Uterus (tissue), 2 donors: ENCODE measurements around the gene IGFBP4.

Experiments
- POLR2A ChIP-seq, 2 donors: fragments of 450-650 bp; IDR thresholded peaks; one replicate each; pipeline ENCODE4 v1.6.1; 2016; ENCODE audit warnings: antibody characterized with exemption in 2 of 2, mild to moderate bottlenecking in 1 of 2, moderate library complexity in 1 of 2
- TF ChIP-seq, protein P1 (sequence below), 4 experiments: fragments of 200-600 bp in 2 of 4; fragments of 450-650 bp in 2 of 4; sonication (generic) in 2 of 4; IDR thresholded peaks; one replicate each; pipeline ENCODE4 v1.5.1; 2016 to 2019; ENCODE audit warnings: antibody characterized with exemption in 4 of 4, mild to moderate bottlenecking in 2 of 4, moderate library complexity in 1 of 4

DNA sequence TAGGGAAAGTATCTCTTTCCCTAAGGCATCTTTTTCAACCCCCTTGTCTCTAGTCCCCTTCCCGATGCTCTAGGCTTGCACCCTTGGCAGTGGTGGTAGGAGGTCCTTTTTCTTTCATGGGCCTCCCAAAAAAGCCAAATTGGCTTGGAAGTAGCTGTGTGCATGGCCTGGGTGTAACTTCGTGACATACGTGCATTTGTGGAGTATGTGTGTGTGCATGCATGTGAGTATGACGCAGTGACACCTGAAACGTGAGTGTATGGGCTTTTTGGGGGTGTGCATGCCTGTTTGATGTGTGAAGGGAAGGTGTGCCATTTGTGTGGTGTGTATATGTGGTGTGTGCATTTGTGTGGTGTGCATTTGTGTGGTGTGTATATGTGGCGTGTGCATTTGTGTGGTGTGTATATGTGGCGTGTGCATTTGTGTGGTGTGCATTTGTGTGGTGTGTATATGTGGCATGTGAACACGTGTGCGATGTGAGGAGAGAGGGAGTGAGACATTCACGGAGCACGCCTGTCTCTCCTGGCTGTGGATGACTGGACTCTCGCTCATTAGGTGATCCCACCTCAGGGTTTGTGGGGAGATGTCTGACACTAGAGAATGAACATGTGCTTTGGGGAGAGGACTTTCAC lies 15.7 kb downstream of the IGFBP4 start:
- TF ChIP-seq POLR2A (IDR thresholded peaks at IDR 0.05) = no peak
- TF ChIP-seq, protein P1, sequence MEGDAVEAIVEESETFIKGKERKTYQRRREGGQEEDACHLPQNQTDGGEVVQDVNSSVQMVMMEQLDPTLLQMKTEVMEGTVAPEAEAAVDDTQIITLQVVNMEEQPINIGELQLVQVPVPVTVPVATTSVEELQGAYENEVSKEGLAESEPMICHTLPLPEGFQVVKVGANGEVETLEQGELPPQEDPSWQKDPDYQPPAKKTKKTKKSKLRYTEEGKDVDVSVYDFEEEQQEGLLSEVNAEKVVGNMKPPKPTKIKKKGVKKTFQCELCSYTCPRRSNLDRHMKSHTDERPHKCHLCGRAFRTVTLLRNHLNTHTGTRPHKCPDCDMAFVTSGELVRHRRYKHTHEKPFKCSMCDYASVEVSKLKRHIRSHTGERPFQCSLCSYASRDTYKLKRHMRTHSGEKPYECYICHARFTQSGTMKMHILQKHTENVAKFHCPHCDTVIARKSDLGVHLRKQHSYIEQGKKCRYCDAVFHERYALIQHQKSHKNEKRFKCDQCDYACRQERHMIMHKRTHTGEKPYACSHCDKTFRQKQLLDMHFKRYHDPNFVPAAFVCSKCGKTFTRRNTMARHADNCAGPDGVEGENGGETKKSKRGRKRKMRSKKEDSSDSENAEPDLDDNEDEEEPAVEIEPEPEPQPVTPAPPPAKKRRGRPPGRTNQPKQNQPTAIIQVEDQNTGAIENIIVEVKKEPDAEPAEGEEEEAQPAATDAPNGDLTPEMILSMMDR (IDR thresholded peaks at IDR 0.05) = no peak
